Right lobe of liver (tissue), 6 donors: Measurements from ENCODE around the gene MAP4K2. TPM values are rescaled to one million over a fixed set of nuclear protein-coding genes. Genes with fewer than 3 reads are reported as not detected.

Experiments used
- ATAC-seq, 4 donors: fragments of 200-7000 bp; cut with Tn5 transposase; one replicate each; pipeline ENCODE4 v1.9.1; 2020; ENCODE audit warnings: mild to moderate bottlenecking in 4 of 4, moderate library complexity in 4 of 4
- DNase-seq, 3 donors: peaks; one replicate each; pipeline ENCODE4 v3.0.0-alpha.2; 2020
- H3K27ac ChIP-seq, 3 donors: fragments of 200-600 bp; one replicate each; pipeline ENCODE4 v1.8.0; 2022
- H3K27me3 ChIP-seq, 2 donors: fragments of 200-600 bp; one replicate each; pipeline ENCODE4 v1.8.0; 2022
- H3K36me3 ChIP-seq, 4 donors: fragments of 200-600 bp; sonication (generic) in 1 of 4; one replicate each; pipeline versions ENCODE4 v1.5.1 to v1.8.0; 2017 to 2022; ENCODE audit warnings: control low read depth in 1 of 4
- H3K4me1 ChIP-seq, 4 donors: fragments of 200-600 bp; sonication (generic) in 1 of 4; one replicate each; pipeline versions ENCODE4 v1.5.1 to v1.8.0; 2017 to 2022; ENCODE audit warnings: control low read depth in 1 of 4
- H3K4me3 ChIP-seq, 3 donors: fragments of 200-600 bp; one replicate each; pipeline ENCODE4 v1.8.0; 2022
- H3K9me3 ChIP-seq, 4 donors: fragments of 200-600 bp; sonication (generic) in 1 of 4; one replicate each; pipeline versions ENCODE4 v1.5.1 to v1.8.0; 2017 to 2022; ENCODE audit warnings: control low read depth in 1 of 4
- CTCF ChIP-seq, 4 donors: fragments of 200-600 bp in 3 of 4; fragments of 450-650 bp in 1 of 4; IDR thresholded peaks; one replicate each; pipeline versions ENCODE4 v1.5.1 to v1.8.0; 2016 to 2022; ENCODE audit warnings: antibody characterized with exemption in 4 of 4, mild to moderate bottlenecking in 2 of 4
- POLR2A ChIP-seq: fragments of 450-650 bp; IDR thresholded peaks from one replicate; pipeline ENCODE4 v1.6.1; 2017; ENCODE audit warnings: antibody characterized with exemption, mild to moderate bottlenecking
- WGBS: methylation state at CpG from one replicate; pipeline ENCODE4 v1.1.6; 2018; ENCODE audit warnings: low coverage, low lambda C conversion rate; ENCODE audit not compliant: insufficient coverage; ENCODE audit errors: missing lambda C conversion rate; 5-methylcytosine and 5-hydroxymethylcytosine counted together
- intact Hi-C, 2 donors: fragments of 100-400 bp; cut with DNase I; formaldehyde crosslinking; loops; one replicate each; pipeline versions ENCODE4 v1.11.2 to v1.14.1; 2022
- total RNA-seq, 6 experiments: library from RNA; depleted of rRNA in 2 of 6; stranded (reverse); fragments of >200 nt in 2 of 6; fragmentation: NEBNext Ultra II Directional in 3 of 6; extraction: Animal tissue kit (Norgen Biotek cat#: 25700) in 3 of 6; gene quantifications; one replicate each; pipeline versions ENCODE4 v1.1.0 to v1.2.4, GENCODE V29; 2016 to 2023
- donor health status: DM: no; HTN: yes; CAD: no.
- donor health status: DM: no; HTN: no; CAD: no.
- donor health status: DM: no; HTN: no; CAD: no.
- donor health status: DM: no; HTN: yes; CAD: no.
- donor health status: DM: no; HTN: yes; CAD: no.

MAP4K2 gene
- total RNA-seq, 6 experiments from 2014 or later, result 3.4 to 14.7 (median 4.8) TPM

- Histone ChIP-seq H3K4me1 (peaks cover 0 to 23% (median 5%) of the 10 kb centered on the region in 4 donors), H3K36me3 (no peaks in the 10 kb centered on the region), H3K4me3 (peak overlapping the region; percentile 46 to 59 (median 53)), H3K9me3 (no peaks in the 10 kb centered on the region), H3K27me3 (peaks cover 0 to 5% of the 10 kb centered on the region in 2 donors), H3K27ac (peak overlapping the region; percentile 60 to 76 (median 66))
- DNase-seq (peak in 2 of 3 donors; percentile 56 to 65), ATAC-seq (peak; percentile 6 to 22 (median 14))
- 6% methylated on average over 21 of the region's 54 CpGs for WGBS
- TF ChIP-seq POLR2A (no peak), CTCF (IDR thresholded peaks at IDR 0.05) (no peak)
- intact Hi-C loops, result no loop called here
These were observed 60.7 kb downstream of the MAP4K2 start for GRCh38 chr11:64742087-64742888.

- Histone ChIP-seq H3K4me3 (peak overlapping the region; percentile 46 to 59 (median 53)), H3K4me1 (peaks cover 0 to 24% (median 5%) of the 10 kb centered on the region in 4 donors), H3K36me3 (no peaks in the 10 kb centered on the region), H3K27me3 (peaks cover 0 to 5% of the 10 kb centered on the region in 2 donors), H3K9me3 (no peaks in the 10 kb centered on the region), H3K27ac (no peak overlapping the region)
- DNase-seq, result peak in 1 of 3 donors; percentile 45
- TF ChIP-seq CTCF (IDR thresholded peaks at IDR 0.05), result no peak
- TF ChIP-seq POLR2A, result no peak
- WGBS, result 60% methylated on average over 11 of the region's 24 CpGs
- intact Hi-C loops, result no loop called here
- no peak for ATAC-seq
These were observed 61.5 kb downstream of the MAP4K2 start for GRCh38 chr11:64741375-64742086.

- TF ChIP-seq CTCF (IDR thresholded peaks at IDR 0.05) (no peak), POLR2A (no peak)
- no peak for ATAC-seq
- H3K27me3 ChIP-seq, result no peaks in the 10 kb centered on the region
- H3K4me1 ChIP-seq, result peaks cover 0 to 34% (median 5%) of the 10 kb centered on the region in 4 donors
- H3K9me3 ChIP-seq, result no peaks in the 10 kb centered on the region
- 82% methylated on average over 6 of the region's 12 CpGs for WGBS
- DNase-seq, result no peak
- intact Hi-C loops, result no loop called here
- no peak overlapping the region for H3K4me3 ChIP-seq
- no peak overlapping the region for H3K27ac ChIP-seq
- no peaks in the 10 kb centered on the region for H3K36me3 ChIP-seq
These were observed 63.1 kb downstream of the MAP4K2 start for GRCh38 chr11:64739871-64740270.

GRCh38 chr11:64736654-64737053, 66.4 kb downstream of the MAP4K2 start:
- Histone ChIP-seq H3K36me3 (no peaks in the 10 kb centered on the region), H3K4me3 (no peak overlapping the region), H3K27me3 (no peaks in the 10 kb centered on the region), H3K27ac (no peak overlapping the region), H3K4me1 (peaks cover 0 to 14% (median 0%) of the 10 kb centered on the region in 4 donors), H3K9me3 (no peaks in the 10 kb centered on the region)
- DNase-seq (no peak), ATAC-seq (no peak)
- TF ChIP-seq POLR2A (no peak), CTCF (IDR thresholded peaks at IDR 0.05) (no peak)
- intact Hi-C loops, result no loop called here
- no CpG with 5 or more reads among the region's 15 CpGs for WGBS
